ENCODE results near the gene ACTR1B.

- no peak for TF ChIP-seq POLR2AphosphoS5 (IDR thresholded peaks at IDR 0.05; ENCODE audit: low read depth, low read length)
- TF ChIP-seq REST (IDR thresholded peaks at IDR 0.05; ENCODE audit: insufficient read depth in 1 of 2, low read depth in 2 of 2, low read length in 2 of 2): no peak
Observed at GRCh38 chr2:97688062-97688827, 24.4 kb upstream of the ACTR1B start.

Data from PFSK-1 (cell line).